ENCODE data around the gene TRIP12.

DNA sequence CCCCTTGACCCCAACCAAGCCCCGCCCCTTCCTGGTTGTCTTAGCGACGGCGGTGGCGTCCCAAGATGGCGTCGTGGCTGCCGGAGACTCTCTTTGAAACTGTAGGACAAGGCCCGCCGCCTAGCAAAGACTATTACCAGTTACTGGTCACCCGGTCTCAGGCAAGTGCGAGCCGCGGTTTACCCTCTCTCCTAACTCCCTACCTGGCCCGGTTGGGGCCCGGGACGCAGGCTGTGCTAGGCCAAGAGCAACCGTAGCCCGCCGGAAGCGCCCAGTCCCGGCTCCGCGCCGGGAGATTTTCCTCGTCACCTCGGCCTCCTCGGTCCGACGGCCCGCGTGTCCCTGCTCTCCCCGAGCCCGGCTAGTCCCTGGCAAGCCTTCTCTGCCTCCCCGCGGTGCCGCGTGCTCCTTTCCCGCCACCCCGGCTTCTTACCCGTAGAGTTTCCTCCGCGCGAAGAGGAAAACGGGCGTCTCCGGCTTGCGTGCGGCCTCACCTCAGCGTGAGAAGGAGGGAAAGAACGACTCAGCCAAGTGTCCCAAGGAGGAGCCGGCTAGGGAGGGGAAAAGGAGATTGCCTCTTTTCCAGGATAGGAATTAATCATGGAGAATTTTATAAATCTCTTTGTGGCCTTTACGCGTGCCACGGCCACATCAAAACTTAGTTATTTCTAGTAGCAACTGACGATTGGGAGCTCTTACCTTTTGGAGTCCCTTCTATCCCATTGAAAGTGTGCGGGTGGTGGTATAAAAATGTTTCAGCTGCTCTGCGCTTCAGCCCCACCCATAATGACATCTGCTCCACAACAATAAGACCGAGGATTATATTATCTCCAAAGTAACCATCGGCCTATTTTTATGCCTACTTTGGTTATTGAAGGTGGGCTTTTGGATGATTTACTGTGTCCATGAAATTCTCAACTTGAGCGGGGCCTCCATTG lies 909 bp upstream of the TRIP12 start, which contains the start of gene FBXO36:
- TF ChIP-seq RFX5 (IDR thresholded peaks at IDR 0.05): no peak
- TF ChIP-seq EP300 (IDR thresholded peaks at IDR 0.05): no peak
- TF ChIP-seq RCOR1 (IDR thresholded peaks at IDR 0.05; ENCODE audit: low read depth, low read length): no peak
- TF ChIP-seq, protein P1, sequence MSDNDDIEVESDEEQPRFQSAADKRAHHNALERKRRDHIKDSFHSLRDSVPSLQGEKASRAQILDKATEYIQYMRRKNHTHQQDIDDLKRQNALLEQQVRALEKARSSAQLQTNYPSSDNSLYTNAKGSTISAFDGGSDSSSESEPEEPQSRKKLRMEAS (IDR thresholded peaks at IDR 0.05): peak; percentile 77; the same call in 1 of the 2 replicates
- no peak for TF ChIP-seq SREBF2 (IDR thresholded peaks at IDR 0.05)
- no peak for TF ChIP-seq CHD2 (IDR thresholded peaks at IDR 0.05; ENCODE audit: low read length, partially characterized antibody)
- TF ChIP-seq, protein P2, sequence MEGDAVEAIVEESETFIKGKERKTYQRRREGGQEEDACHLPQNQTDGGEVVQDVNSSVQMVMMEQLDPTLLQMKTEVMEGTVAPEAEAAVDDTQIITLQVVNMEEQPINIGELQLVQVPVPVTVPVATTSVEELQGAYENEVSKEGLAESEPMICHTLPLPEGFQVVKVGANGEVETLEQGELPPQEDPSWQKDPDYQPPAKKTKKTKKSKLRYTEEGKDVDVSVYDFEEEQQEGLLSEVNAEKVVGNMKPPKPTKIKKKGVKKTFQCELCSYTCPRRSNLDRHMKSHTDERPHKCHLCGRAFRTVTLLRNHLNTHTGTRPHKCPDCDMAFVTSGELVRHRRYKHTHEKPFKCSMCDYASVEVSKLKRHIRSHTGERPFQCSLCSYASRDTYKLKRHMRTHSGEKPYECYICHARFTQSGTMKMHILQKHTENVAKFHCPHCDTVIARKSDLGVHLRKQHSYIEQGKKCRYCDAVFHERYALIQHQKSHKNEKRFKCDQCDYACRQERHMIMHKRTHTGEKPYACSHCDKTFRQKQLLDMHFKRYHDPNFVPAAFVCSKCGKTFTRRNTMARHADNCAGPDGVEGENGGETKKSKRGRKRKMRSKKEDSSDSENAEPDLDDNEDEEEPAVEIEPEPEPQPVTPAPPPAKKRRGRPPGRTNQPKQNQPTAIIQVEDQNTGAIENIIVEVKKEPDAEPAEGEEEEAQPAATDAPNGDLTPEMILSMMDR (IDR thresholded peaks at IDR 0.05): no peak
- TF ChIP-seq POLR2A (IDR thresholded peaks at IDR 0.05; ENCODE audit: low read length): peak; percentile 31
- peak; percentile 65; the same call in 1 of the 2 replicates for TF ChIP-seq HDAC2 (IDR thresholded peaks at IDR 0.05)
- TF ChIP-seq JUNB (IDR thresholded peaks at IDR 0.05): no peak
